ENCODE measurements around the gene ALDH3A1. TPM values are rescaled to one million over a fixed set of nuclear protein-coding genes. Genes with fewer than 3 reads are reported as not detected.

ALDH3A1 gene
- total and polyA plus RNA-seq, 10 of the 15 experiments (the other 5 are each of a cell fraction or from before 2014, with no cell fraction given) = 0.20 TPM; not detected in 9

- TF ChIP-seq MYB (IDR thresholded peaks at IDR 0.05; ENCODE audit: borderline replicate concordance, low read depth, low read length) = no peak
These were observed 14.4 kb upstream of the ALDH3A1 start (continued) for GRCh38 chr17:19762515-19762961.

DNA sequence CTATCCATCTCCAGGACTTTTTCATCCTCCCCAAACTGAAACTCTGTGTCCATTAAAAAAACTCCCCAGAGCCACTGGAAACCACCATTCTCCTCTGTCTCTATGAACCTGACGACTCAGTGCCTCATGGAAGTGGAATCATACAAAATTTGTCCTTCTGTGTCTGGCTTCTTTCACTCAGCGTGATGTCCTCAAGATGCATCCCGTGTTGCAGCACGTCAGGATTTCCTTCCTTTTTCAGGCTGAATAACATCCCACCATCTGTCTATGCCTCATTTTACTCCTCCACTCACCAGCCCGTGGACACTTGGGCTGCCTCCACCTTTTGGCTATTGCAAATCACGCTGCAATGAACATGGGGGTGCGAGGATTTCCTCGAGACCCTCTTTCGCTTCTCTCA lies 12.6 kb upstream of the ALDH3A1 start:
- H3K27ac ChIP-seq (ENCODE audit: control insufficient read depth, insufficient read depth) = no peak overlapping the region
- no peak overlapping the region for H3K4me3 ChIP-seq
- SMC1A ChIA-PET (ENCODE audit: uncharacterized antibody, unreplicated experiment) = no interaction called here
- no peak overlapping the region for H3K4me2 ChIP-seq (ENCODE audit: control insufficient read depth, insufficient read depth)
- BruUV-seq (replicated peaks) = no TSS peak
- no peaks in the 10 kb centered on the region for H3K79me2 ChIP-seq (ENCODE audit: control insufficient read depth, insufficient read depth, low read length)
- FAIRE-seq = no peak
- no peak for DNase-seq (ENCODE audit: low read depth, low spot score)
- in situ Hi-C loops (cut with MboI) (loop anchor here (5.0 kb wide), 1 partner anchor 393 kb away; no protein-coding TSS in a partner anchor), intact Hi-C loops (cut with micrococcal nuclease; ENCODE audit: unreplicated experiment) (no loop called here)
- no peak overlapping the region for H2AFZ ChIP-seq (ENCODE audit: control insufficient read depth, low read depth, low read length)
- TF ChIP-seq MYC (IDR thresholded peaks at IDR 0.05; ENCODE audit: insufficient read depth, insufficient read length, insufficient replicate concordance, low read length, severe bottlenecking) = no peak
- TF ChIP-seq RBBP5 (conservative IDR thresholded peaks at IDR 0.05) = no peak
- TF ChIP-seq, protein P1, sequence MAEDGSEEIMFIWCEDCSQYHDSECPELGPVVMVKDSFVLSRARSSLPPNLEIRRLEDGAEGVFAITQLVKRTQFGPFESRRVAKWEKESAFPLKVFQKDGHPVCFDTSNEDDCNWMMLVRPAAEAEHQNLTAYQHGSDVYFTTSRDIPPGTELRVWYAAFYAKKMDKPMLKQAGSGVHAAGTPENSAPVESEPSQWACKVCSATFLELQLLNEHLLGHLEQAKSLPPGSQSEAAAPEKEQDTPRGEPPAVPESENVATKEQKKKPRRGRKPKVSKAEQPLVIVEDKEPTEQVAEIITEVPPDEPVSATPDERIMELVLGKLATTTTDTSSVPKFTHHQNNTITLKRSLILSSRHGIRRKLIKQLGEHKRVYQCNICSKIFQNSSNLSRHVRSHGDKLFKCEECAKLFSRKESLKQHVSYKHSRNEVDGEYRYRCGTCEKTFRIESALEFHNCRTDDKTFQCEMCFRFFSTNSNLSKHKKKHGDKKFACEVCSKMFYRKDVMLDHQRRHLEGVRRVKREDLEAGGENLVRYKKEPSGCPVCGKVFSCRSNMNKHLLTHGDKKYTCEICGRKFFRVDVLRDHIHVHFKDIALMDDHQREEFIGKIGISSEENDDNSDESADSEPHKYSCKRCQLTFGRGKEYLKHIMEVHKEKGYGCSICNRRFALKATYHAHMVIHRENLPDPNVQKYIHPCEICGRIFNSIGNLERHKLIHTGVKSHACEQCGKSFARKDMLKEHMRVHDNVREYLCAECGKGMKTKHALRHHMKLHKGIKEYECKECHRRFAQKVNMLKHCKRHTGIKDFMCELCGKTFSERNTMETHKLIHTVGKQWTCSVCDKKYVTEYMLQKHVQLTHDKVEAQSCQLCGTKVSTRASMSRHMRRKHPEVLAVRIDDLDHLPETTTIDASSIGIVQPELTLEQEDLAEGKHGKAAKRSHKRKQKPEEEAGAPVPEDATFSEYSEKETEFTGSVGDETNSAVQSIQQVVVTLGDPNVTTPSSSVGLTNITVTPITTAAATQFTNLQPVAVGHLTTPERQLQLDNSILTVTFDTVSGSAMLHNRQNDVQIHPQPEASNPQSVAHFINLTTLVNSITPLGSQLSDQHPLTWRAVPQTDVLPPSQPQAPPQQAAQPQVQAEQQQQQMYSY (CRISPR knock-in tag; IDR thresholded peaks at IDR 0.05) = no peak
- H3K9ac ChIP-seq (ENCODE audit: control insufficient read depth, insufficient read depth, low read length) = no peak overlapping the region
- 22% methylated on average over 9 of the region's 9 CpGs for WGBS (ENCODE audit: insufficient coverage, insufficient replicate concordance, low lambda C conversion rate, missing lambda C conversion rate)
- H3K4me1 ChIP-seq (ENCODE audit: control insufficient read depth, insufficient read depth, low read length) = peaks cover 5% of the 10 kb centered on the region
- CTCF ChIA-PET = no interaction called here
- no peaks in the 10 kb centered on the region for H3K27me3 ChIP-seq (replicated peaks in 1 of 2; ENCODE audit: control insufficient read depth in 2 of 2, insufficient read depth in 2 of 2, low read length in 1 of 2)
- no peak for ATAC-seq
- H4K20me1 ChIP-seq (ENCODE audit: control insufficient read depth, insufficient read depth) = no peaks in the 10 kb centered on the region
- no peaks in the 10 kb centered on the region for H3K36me3 ChIP-seq (ENCODE audit: control insufficient read depth in 2 of 2, insufficient read depth in 2 of 2, low read length in 1 of 2)
- POLR2A ChIA-PET = no interaction called here
- H3K9me3 ChIP-seq (replicated peaks; ENCODE audit: control insufficient read depth, insufficient read depth, low read length) = no peaks in the 10 kb centered on the region
- RAD21 ChIA-PET (ENCODE audit: unreplicated experiment) = no interaction called here

Data from GM12878 (cell line).